ENCODE results near the gene SLCO4A1.

SLCO4A1 gene

DNA sequence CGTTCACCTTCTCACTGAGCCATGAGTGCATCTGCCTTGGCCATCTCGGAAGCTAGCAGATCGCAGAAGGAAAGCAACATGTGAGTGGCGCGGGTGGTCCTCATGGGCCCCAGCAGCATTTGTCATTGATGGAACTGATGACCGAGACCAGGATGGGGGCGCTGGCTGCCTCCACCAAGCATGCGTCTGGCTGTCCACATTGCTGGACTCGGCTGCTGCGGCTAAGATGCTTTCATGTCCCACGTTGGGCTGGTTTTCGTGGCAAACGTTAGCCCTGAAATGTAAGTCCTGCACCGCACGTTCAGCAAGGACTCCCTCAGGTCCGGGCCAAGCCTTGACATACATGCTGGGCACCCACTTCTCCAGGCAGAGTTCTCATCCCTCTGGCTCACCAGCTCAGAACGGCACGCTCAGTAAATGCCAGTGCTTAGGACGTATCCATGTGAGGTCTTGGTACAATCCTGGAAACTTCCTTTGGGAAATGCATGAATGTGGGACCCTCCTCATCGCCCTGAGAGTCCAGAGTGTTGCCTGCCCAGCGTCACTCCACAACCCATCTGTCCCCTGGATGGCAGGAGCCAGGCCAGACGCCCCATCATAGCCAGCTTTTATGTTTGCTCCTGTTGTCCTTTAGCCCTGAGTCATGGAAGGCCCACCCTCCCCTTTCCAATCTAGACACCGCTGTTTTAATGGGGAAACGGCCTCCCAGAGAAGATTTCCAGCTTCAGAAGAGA is 8.4 kb downstream of the SLCO4A1 start:
- DNase-seq: no peak

DNA sequence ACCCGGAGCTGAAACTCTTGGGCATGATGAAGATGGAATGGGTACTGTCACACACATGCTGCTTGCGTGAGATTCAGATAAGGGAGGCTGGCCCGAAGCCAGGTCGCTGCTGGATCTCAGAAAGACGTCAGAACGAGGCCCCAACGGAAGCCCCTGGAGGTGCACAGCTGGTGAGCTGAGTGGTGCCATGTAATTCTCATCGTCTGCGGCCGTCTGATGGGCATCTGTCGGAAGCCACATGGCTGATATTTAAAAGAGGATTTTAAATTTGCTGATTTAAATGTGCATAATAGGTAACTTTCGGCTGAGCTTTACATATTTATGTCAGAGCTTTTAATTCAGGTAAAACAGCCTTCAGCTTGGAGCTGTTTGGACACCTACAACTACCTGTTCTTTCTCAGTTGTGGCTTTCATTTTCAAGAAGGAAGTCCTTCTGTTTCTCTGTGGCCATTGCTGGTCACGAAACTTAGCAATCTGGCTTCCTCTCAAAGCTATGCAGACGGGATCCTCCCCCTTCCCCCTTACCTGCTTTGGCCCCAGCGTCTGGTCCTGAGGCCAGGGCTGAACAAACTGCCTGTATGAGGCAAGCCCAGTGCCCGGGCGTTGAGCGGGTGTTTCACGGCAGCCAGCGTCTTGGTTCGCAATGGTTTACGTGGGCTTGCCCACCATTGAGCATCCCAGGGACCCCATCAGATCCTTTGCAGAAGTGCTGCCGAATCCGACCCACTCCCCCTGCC is 9.2 kb downstream of the SLCO4A1 start:
- DNase-seq: no peak

DNA sequence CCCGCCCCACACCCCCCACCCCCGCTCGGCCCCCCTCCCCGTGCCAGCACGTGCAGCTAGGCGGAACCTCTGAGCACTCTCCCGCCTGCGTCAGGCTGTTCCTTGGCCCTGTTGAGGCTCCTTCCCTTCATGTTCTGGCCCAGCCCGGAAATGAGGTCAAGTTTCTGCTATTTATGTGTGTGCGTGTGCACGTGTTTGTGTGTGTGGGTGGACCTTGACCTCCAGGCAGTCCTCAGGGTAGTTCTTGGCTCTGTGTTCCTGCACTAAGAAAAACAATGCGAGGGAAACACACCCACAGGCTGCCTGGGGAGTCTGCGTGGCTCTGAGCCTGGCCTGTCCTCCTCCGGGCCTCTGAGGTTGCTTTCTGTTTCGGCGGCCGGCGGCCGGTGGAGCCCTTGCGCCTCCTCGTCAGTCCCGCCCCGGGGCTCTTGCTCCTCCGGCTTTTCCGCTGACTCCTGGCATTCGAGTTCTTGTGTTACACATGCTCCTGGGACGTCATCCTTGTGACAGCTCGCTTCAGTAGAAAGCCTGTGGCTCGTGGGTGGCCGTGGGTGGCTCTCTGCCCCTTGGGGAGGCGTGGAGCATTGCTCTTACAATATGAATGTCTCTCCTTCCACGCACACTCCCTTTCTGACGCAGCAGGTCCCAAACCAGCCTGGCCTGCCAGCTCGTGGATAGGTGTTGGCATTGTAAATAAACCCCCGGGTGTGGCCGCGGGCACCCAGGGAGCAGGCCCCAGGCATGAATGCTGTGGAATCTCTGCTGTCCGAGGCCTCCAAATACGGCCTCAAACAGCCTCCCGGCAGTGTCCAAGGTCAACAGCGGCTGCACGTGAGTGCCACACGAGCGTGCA is 10.0 kb downstream of the SLCO4A1 start:
- peak in 50 of 56 donors; percentile 7 to 78 (median 54) for DNase-seq

DNA sequence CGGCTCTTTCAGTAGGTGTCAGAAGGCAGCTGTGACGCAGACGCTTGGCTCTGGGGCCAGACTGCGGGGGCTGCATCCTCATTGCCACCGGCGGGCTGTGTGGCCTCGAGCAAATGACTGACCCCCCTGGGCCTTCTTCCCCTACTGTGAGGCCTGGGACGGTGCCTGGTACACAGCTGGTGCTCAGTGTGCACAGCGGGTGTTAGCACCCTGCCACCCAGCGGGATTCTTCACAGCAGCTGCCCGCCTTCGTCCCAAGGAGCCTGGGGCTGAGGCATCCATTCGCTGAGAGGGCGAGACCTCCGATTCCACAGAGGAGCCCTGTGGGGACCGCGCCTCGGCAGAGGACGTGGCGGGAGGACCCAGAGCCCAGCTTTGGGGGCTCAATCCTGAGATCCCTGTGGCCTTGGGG is 10.6 kb downstream of the SLCO4A1 start:
- DNase-seq: no peak

DNA sequence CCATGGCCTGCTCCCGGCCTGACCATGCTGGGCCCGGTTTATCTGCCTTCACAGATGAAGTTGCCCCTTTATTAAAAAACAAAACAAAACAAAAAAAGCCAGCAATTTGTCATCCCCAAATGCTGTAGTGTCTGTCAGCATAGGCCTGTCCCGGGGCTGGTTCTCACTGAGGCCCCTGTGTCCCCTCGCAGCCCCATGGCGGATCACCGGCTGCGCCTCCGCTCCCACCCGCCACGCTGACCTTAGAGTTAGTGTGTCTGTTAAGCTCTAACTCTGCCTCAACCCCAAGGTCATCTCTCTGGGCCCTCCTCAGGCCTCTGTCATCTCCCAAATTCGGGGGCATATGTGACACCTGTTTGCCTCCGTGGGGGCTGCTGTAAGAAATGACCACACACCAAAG is 11.1 kb downstream of the SLCO4A1 start:
- DNase-seq: no peak

DNA sequence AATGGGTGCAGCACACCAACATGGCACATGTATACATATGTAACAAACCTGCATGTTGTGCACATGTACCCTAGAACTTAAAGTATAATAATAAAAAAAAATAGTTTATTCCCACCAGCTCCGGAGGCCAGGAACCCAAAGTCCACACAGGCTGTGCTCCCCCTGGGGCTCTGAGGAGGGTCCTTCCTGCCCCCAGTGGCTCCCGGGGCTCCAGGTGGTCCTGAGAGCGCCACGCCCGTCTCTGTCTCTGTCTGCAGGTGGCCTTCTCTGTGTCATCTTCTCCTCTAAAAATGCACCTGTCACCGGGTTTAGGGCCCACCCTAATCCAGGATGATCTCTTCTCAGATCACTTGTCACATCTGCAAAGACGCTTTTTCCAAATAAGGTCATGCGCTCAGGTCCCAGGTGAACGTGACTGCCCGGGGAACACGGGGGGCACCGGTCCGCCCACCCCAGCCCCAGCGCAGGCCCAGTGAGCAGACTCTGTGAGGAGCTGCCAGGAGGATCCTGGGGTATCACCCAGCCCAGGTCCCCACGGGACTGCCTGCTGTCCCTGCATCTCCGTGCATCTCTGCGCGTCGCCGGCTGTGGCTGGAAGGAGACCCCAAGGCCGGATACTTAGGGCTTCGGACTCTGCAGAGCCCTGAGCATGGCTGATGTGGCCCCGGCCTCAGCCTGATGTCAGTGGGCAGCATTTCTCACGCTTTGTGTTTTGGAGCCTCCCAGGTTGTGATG is 11.8 kb downstream of the SLCO4A1 start:
- DNase-seq: no peak

DNA sequence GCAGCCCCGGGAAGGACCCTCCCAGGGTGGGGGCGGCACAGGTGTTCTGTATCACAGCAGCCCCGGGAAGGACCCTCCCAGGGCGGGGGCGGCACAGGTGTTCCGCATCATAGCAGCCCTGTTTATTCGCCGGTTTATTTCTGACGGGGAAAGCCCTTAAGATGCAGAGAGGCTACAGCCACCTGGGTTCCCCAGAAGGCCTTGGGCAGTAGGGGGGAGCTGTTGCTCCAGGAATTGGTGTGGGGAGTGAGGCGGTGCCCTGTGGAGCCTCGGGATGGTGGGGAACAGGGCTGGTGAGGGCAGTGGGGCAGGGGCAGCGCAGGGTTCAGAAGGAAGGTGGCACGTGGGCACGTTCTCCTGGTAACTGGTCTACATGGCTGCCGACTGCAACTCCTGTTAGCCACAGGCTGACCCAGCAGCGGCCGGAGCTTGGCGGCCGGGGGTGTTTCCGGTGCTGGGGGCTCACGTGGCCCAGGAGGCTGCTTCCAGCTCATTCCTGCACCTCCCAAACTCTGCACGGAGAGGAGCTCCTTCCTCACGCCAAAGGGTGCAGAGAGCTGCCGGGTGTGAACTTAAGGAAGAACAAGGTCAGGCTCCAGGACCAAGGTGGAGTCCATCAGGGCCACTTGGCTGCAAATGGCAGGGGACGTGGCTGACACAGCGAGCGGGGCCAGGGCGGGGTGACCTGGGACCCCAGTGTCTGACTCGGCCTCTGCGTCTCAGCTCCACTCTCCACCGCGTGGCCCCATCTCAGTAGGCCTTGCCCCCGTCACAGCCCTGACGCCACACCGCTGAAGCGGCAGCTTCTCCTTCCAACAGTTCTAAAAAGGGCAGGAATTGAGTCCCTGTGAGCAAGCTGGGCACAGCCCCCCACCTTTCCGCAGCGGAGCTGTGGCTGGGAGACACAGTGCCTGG is 13.2 kb downstream of the SLCO4A1 start:
- no peak for DNase-seq

DNA sequence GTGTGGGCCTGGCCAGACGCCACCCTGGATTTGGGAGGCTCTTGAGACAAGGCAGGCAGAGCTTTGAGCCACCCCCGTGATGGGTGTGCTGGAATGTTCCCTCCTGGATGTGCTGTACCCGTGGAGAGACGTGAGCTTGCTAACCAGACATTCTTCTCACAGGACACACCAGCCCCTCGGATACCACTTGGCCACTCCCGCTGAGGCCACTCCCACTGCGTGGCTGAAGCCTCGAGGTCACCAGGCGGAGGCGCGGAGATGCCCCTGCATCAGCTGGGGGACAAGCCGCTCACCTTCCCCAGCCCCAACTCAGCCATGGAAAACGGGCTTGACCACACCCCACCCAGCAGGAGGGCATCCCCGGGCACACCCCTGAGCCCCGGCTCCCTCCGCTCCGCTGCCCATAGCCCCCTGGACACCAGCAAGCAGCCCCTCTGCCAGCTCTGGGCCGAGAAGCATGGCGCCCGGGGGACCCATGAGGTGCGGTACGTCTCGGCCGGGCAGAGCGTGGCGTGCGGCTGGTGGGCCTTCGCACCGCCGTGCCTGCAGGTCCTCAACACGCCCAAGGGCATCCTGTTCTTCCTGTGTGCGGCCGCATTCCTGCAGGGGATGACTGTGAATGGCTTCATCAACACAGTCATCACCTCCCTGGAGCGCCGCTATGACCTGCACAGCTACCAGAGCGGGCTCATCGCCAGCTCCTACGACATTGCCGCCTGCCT is 14.1 kb downstream of the SLCO4A1 start:
- DNase-seq: no peak

DNA sequence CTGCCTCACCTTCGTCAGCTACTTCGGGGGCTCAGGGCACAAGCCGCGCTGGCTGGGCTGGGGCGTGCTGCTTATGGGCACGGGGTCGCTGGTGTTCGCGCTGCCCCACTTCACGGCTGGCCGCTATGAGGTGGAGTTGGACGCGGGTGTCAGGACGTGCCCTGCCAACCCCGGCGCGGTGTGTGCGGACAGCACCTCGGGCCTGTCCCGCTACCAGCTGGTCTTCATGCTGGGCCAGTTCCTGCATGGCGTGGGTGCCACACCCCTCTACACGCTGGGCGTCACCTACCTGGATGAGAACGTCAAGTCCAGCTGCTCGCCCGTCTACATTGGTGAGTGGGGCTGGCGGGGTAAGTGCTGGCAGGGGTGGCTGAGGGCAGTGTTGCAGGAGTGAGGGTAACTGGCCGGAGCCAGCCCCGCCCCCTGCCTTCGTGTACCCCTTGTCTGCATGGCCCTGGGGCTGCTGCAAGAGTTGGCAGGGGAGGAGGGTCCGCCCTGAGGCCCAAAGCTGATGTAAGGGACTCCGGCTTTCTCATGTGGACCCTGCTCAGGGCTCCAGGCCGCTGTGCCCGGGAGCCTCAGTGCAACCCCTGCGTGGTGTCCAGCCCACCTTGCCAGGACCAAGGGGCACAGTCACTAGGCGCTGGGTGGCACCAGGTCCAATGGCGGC is 14.8 kb downstream of the SLCO4A1 start:
- no peak for DNase-seq

DNA sequence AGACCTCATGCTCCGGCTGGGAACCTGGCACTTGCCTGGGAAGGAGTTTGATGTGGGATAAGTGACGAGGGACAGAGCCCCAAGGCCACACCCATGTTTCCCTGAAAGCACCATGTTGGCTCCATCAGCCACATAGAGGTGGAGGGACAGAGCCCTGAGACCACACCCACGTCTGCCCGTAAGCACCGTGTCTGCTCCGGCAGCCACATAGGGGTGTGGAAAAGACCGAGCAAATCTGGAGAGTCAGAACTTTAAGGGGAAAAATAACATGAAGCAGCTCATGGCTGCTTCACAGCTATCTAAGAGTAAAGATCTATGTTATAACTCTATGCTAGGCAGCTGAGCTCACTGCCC is 15.3 kb downstream of the SLCO4A1 start:
- no peak for DNase-seq

DNA sequence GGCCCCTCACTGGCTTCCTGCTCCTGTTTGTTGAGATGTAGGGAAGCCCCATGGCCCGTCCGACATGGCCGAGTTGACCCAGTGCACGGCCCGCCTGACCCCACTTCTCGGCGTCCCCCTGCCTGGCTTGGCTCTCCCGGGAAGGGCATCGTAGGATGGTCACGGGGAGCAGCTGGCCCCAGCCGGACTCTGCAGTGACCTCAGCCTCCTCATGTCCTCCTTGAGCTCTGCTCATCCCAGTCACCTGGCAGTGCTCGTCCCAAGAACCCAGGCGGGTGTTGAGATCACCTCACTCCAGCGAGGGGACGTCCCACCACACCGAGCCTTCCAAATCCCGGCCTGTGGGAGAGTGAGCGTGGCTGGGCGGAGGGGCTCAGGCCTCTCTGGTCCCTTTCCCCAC is 15.7 kb downstream of the SLCO4A1 start:
- DNase-seq: no peak

DNA sequence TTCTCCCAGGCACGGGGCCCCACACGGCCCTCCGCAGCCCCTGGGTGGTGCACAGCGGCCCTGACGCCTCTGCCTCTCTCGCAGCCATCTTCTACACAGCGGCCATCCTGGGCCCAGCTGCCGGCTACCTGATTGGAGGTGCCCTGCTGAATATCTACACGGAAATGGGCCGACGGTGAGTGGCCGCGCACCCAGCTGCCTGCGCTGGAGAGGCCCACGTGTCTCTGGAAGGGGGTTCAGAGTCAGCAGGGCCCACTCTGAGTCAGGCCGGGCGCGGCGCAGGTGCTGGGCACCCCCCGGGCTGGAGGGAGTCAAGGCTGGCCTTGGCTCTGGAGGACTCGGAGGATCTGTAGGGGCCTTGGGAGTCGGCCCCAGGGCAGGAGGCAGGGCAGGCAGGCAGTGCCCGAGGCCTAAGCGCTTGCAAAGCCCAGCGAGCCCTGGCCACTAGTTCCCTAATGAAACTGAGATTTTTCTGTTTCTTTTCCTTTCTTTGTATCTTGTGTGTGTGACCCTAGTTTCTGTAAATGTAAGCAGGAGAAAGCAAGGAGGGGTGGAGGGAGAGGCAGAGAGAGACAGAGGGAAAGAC is 16.4 kb downstream of the SLCO4A1 start:
- DNase-seq: peak in 1 of 56 donors; percentile 5

DNA sequence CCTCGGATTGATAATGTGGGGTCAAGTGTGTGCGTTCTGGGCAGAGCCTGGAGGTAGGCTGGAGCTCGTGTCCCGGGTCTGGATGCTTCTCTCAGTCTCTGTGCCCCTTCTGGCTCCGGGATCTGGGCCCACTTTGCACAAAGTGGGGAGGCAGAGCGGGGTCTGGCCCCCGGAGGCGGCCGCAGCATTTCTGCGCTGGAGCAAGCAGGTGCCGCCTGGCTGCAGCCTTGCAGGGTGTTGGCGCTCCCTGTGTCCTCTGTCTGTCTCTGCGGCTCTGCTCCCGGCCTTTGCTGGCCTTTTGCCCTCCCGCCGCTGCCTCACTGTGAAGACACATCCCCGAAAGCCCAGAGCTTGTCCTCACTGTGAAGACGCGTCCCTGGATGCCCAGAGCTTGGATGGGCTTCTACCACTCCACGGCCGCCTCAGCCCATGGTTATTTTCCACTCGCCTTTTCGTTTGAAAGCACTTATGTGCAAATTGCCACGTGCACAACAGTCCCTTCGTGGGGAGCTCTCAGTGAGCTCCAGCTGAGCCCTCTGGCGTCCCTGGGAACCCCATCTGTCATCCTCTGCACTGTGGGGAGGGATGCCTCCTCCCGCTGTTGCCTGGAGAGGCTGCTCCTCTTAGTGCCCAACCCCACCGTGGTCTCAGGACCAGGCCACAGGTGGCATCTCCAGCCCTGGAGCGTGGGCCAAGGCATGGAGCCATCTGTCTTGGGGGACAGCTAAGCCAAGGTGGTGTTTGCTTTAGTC is 17.4 kb downstream of the SLCO4A1 start:
- DNase-seq: no peak

DNA sequence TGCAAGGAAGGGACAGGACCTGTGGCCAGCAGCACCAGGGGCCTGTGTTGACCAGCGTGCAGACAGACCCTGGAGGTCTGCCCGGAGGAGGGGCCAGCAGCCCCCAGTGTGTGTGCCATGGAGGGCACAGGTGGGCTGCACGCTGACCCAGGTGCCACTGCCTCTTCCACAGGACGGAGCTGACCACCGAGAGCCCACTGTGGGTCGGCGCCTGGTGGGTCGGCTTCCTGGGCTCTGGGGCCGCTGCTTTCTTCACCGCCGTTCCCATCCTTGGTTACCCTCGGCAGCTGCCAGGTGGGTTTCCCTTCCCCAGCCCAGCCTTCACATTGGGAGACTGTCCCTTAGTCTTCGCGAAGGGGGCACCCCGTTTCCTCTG is 17.9 kb downstream of the SLCO4A1 start:
- DNase-seq: no peak

DNA sequence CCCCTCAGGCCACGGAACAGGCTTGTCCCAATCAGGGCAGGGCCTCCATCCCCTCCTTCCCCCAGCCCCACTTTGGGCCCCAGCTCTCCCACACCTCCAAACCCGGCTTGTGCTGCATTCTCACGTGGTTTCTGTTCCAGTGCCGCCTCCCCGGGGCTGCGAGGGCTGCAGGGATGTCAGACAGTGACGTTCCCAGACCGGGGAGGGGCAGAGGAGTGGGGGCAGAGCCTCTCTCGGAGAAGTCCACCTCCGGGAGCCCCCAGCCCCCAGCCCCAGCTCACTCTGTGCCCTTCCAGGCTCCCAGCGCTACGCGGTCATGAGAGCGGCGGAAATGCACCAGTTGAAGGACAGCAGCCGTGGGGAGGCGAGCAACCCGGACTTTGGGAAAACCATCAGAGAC is 18.5 kb downstream of the SLCO4A1 start:
- DNase-seq: no peak

DNA sequence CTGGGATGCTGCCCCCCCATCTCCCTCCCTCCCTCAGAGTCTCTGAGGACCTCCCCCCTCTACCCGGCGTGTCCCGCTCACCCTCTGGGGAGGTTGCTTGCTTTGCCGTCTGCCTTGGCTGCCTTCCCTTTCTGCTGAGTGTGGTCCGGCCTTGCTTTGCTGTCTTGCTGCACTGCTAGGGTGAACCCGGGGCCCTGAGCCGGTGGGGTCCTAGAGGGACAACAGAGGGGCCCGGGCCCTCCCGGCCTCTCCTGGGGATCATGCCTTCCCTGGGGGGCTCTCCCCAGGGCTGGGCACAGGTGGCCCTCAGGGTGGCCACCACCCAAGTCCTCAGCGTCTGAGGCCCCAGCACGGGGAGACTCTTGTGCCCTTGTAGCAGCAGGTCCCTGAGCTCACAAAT is 19.3 kb downstream of the SLCO4A1 start:
- DNase-seq: no peak

DNA sequence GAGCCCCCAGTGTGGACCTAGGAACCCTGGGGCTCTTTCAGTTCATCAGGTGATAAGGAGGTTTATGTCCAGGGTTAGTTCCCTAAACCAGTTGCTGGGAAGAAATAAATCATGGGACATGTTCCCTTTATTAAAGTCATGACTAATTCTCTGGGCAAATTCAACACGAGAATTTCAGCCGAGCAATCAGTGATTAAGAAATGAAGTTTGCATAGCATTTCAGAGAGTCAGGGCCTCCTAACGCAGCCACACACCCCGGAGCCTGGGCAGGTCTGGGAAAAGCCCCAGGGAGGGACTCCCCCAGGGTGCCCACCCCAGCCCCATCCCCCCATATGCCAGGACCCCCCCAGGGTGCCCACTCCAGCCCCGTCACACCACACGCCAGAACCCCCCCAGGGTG is 20.1 kb downstream of the SLCO4A1 start:
- no peak for DNase-seq

Measured in nucleus accumbens (tissue), 56 donors.